Endothelial cell of umbilical vein (primary cell): Measurements from ENCODE around the gene KATNAL1. TPM values are rescaled to one million over a fixed set of nuclear protein-coding genes. Genes with fewer than 3 reads are reported as not detected.

Source experiments
- BruUV-seq: library from RNA; stranded (reverse); fragments of 400-500 nt; replicated peaks from 2 replicates; lab custom pipeline; 2021; lab: Mats Ljungman, UMichigan
- CTCF ChIA-PET: fragments of 300-600, 350-600 bp; sonication (Branson Sonifier 250); formaldehyde crosslinking; loops from one replicate; lab custom pipeline; 2021; ENCODE audit warnings: antibody characterized with exemption, inconsistent platforms; lab: Charles Lee
- POLR2A ChIA-PET: fragments of 300-600, 350-600 bp; sonication (Branson Sonifier 250); formaldehyde crosslinking; loops from one replicate; lab custom pipeline; 2021; ENCODE audit warnings: antibody characterized with exemption, inconsistent platforms; lab: Charles Lee
- DNase-seq: peaks from one replicate; pipeline ENCODE4 v3.0.0-alpha.2; 2011; ENCODE audit warnings: low read depth, low spot score
- FAIRE-seq: peaks from 2 replicates; lab custom pipeline; 2011; peaks lifted over from hg19 to GRCh38; lab: Jason Lieb, UNC
- H2AFZ ChIP-seq: 2 replicates; pipeline ENCODE4 v1.6.0; 2012; ENCODE audit warnings: low read depth, low read length, control low read depth, inconsistent platforms
- H3K27ac ChIP-seq: 2 replicates; pipeline ENCODE4 v1.5.1; 2011; ENCODE audit warnings: low read depth, mild to moderate bottlenecking, control low read depth, low read length, moderate library complexity; ENCODE audit not compliant: insufficient read depth
- H3K27me3 ChIP-seq, 2 experiments: 2 replicates each; pipeline versions ENCODE4 v1.6.0 to v1.6.1; 2011; ENCODE audit warnings: low read length in 2 of 2, mixed read lengths in 1 of 2; ENCODE audit not compliant: control insufficient read depth in 2 of 2, insufficient read depth in 2 of 2
- H3K36me3 ChIP-seq, 2 experiments: 2 replicates in 1 of 2; 3 replicates in 1 of 2; pipeline ENCODE4 v1.5.1; 2011; ENCODE audit warnings: low read length in 2 of 2, mild to moderate bottlenecking in 1 of 2, moderate library complexity in 1 of 2; ENCODE audit not compliant: control insufficient read depth in 2 of 2, insufficient read depth in 2 of 2; ENCODE audit errors: extremely low read depth in 1 of 2
- H3K4me1 ChIP-seq: 3 replicates; pipeline ENCODE4 v1.5.1; 2011; ENCODE audit warnings: mild to moderate bottlenecking, low read length; ENCODE audit not compliant: control insufficient read depth, insufficient read depth; ENCODE audit errors: extremely low read depth
- H3K4me2 ChIP-seq: 2 replicates; pipeline ENCODE4 v1.6.1; 2011; ENCODE audit warnings: low read length, control low read depth, mixed read lengths; ENCODE audit not compliant: insufficient read depth
- H3K4me3 ChIP-seq, 3 experiments: fragments of 200-600 bp in 1 of 3; sonication (generic), shearing (Covaris generic) in 1 of 3; replicated peaks in 1 of 3; 2 replicates each; pipeline ENCODE4 v1.5.1; 2011 to 2016; ENCODE audit warnings: control low read depth in 3 of 3, low read length in 3 of 3, mild to moderate bottlenecking in 2 of 3, inconsistent platforms in 1 of 3, low read depth in 1 of 3, moderate library complexity in 1 of 3; ENCODE audit not compliant: insufficient read depth in 1 of 3
- H3K79me2 ChIP-seq: 2 replicates; pipeline ENCODE4 v1.6.0; 2012; ENCODE audit warnings: low read length, inconsistent platforms; ENCODE audit not compliant: control insufficient read depth, insufficient read depth
- H3K9ac ChIP-seq: replicated peaks from 2 replicates; pipeline ENCODE3; 2011; ENCODE audit warnings: low read length, control low read depth; ENCODE audit not compliant: insufficient read depth; ENCODE audit errors: extremely low read depth
- H3K9me1 ChIP-seq: replicated peaks from 3 replicates; pipeline ENCODE4 v1.6.0; 2011; ENCODE audit warnings: mild to moderate bottlenecking, low read length; ENCODE audit not compliant: control insufficient read depth, insufficient read depth; ENCODE audit errors: extremely low read depth
- H3K9me3 ChIP-seq: replicated peaks from 2 replicates; pipeline ENCODE4 v1.5.1; 2012; ENCODE audit warnings: low read length, inconsistent platforms; ENCODE audit not compliant: control insufficient read depth, insufficient read depth
- H4K20me1 ChIP-seq: replicated peaks from 2 replicates; pipeline ENCODE3; 2011; ENCODE audit warnings: mild to moderate bottlenecking, low read length; ENCODE audit not compliant: control insufficient read depth, insufficient read depth; ENCODE audit errors: extremely low read depth
- CTCF ChIP-seq, 2 donors: IDR thresholded peaks; 1 replicate in 1 of 2; 2 replicates in 1 of 2; pipeline ENCODE4 v1.5.1; 2011; ENCODE audit warnings: low read length in 2 of 2, mild to moderate bottlenecking in 2 of 2, moderate library complexity in 2 of 2, control low read depth in 1 of 2, inconsistent platforms in 1 of 2, low read depth in 1 of 2; ENCODE audit not compliant: insufficient read depth in 1 of 2; ENCODE audit errors: extremely low read depth in 1 of 2
- EZH2 ChIP-seq: IDR thresholded peaks from 2 replicates; pipeline ENCODE4 v1.6.1; 2012; ENCODE audit warnings: borderline replicate concordance, low read depth, mild to moderate bottlenecking, moderate library complexity, low read length, inconsistent platforms; ENCODE audit not compliant: severe bottlenecking
- FOS ChIP-seq: IDR thresholded peaks from 2 replicates; pipeline ENCODE4 v1.6.1; 2011; ENCODE audit warnings: mild to moderate bottlenecking, low read length, moderate library complexity, borderline replicate concordance; ENCODE audit not compliant: insufficient read depth
- GATA2 ChIP-seq: IDR thresholded peaks from 2 replicates; pipeline ENCODE4 v1.7.0; 2011; ENCODE audit warnings: low read depth, mild to moderate bottlenecking, moderate library complexity, mixed read lengths, low read length; ENCODE audit not compliant: insufficient read length, insufficient read depth
- JUN ChIP-seq: IDR thresholded peaks from 2 replicates; pipeline ENCODE4 v1.6.1; 2011; ENCODE audit warnings: borderline replicate concordance, low read depth; ENCODE audit not compliant: insufficient read length, insufficient read depth
- MAX ChIP-seq: IDR thresholded peaks from 2 replicates; pipeline ENCODE4 v1.6.1; 2011; ENCODE audit not compliant: insufficient read depth, insufficient read length
- MYC ChIP-seq: IDR thresholded peaks from one replicate; pipeline ENCODE4 v1.6.1; 2011; ENCODE audit warnings: mild to moderate bottlenecking, low read depth, low read length
- POLR2A ChIP-seq: IDR thresholded peaks from 2 replicates; pipeline ENCODE4 v1.6.1; 2012; ENCODE audit warnings: low read depth, mild to moderate bottlenecking, control low read depth, low read length
- POLR2AphosphoS5 ChIP-seq: IDR thresholded peaks from 2 replicates; pipeline ENCODE4 v1.6.1; 2012; ENCODE audit warnings: low read depth, mild to moderate bottlenecking, control low read depth, low read length, moderate library complexity; ENCODE audit not compliant: insufficient read depth
- dilution Hi-C: fragments of 300-500 bp; cut with MboI; formaldehyde crosslinking; loops from one replicate; pipeline ENCODE4 v1.15.0; 2019; ENCODE audit warnings: low sequenced_read_pairs; ENCODE audit not compliant: extremely low pct_ligation_motif_present
- intact Hi-C: fragments of 100-400 bp; cut with micrococcal nuclease; formaldehyde crosslinking; loops from one replicate; pipeline ENCODE4 v1.10.0; 2022
- polyA plus RNA-seq, 4 experiments: library from polyadenylated mRNA; depleted of rRNA in 3 of 4; stranded (reverse) in 3 of 4; unstranded in 1 of 4; fragments of >200 nt; gene quantifications; 2 replicates each; pipeline versions ENCODE4 v1.2.1 to v1.2.3, GENCODE V29; 2011 to 2012; ENCODE audit warnings: missing spikeins in 1 of 4
- total RNA-seq: library from RNA; stranded (reverse); gene quantifications from 2 replicates; pipeline ENCODE4 v1.2.3, GENCODE V29; 2021

KATNAL1 gene
- total and polyA plus RNA-seq, 2 donors (not counting 3 experiments of a cell fraction or from before 2014, with no cell fraction given), result 7.2 to 49.2 TPM

- Histone ChIP-seq H3K27ac (no peak overlapping the region), H3K9me1 (no peaks in the 10 kb centered on the region)
These were observed 50.5 kb downstream of the KATNAL1 start for GRCh38 chr13:30256713-30257467.

More at GRCh38 chr13:30256713-30257467, 50.5 kb downstream of the KATNAL1 start:
- no peak overlapping the region for H3K4me3 ChIP-seq
- H3K4me1 ChIP-seq, result no peaks in the 10 kb centered on the region
- no peaks in the 10 kb centered on the region for H3K9me3 ChIP-seq
- peaks cover 2% of the 10 kb centered on the region for H3K79me2 ChIP-seq
- intact Hi-C loops (loop anchor here (10.0 kb wide), 1 partner anchor 208 kb away; the partner anchor contains the start of gene HMGB1), dilution Hi-C loops (no loop called here)
- H2AFZ ChIP-seq, result no peak overlapping the region
- no peak overlapping the region for H3K9ac ChIP-seq
- no peaks in the 10 kb centered on the region for H4K20me1 ChIP-seq
- BruUV-seq, result no TSS peak
- no peak for TF ChIP-seq FOS
- TF ChIP-seq EZH2, result no peak
- no peak for TF ChIP-seq MYC
- no peak for TF ChIP-seq GATA2
- TF ChIP-seq POLR2A, result no peak
- no peak for TF ChIP-seq POLR2AphosphoS5
- no peak for TF ChIP-seq MAX
- TF ChIP-seq JUN, result no peak
- TF ChIP-seq CTCF (IDR thresholded peaks at IDR 0.05; ENCODE audit: extremely low read depth in 1 of 2, insufficient read depth in 1 of 2, low read depth in 1 of 2, low read length in 2 of 2), result no peak
- H3K27me3 ChIP-seq, result no peaks in the 10 kb centered on the region
- CTCF ChIA-PET, result interaction anchor here (0.9 to 2.7 kb wide), 3 partner anchors 76 to 196 kb away, joined by 3 to 12 read pairs (median 4); no protein-coding TSS in a partner anchor
- no peak overlapping the region for H3K4me2 ChIP-seq
- POLR2A ChIA-PET, result no interaction called here
- FAIRE-seq (no peak), DNase-seq (no peak)
- peaks cover 0 to 2% of the 10 kb centered on the region in 2 experiments for H3K36me3 ChIP-seq
